ENCODE measurements around the gene CYP46A1.

DNA sequence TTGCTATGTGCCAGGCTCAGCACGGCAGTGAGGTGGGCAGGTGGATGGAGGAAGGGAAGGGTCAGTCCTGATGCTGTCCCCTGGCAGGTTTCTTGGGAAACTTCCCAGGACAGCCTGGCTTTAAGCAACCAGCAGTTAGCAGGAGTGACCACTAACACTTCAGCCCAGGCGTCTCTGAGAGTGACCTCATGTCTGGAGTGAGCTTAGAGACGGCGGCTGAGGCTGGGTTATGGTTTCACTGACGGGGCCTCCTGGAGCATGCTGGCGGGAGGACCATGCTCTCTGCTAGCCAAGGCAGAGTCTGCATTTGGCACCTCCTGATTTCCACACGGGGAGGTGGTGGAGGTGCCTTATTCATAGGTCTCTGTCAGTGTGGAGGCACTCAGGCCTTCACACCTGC is 36.7 kb upstream of the CYP46A1 start:
- TF ChIP-seq, protein P1, sequence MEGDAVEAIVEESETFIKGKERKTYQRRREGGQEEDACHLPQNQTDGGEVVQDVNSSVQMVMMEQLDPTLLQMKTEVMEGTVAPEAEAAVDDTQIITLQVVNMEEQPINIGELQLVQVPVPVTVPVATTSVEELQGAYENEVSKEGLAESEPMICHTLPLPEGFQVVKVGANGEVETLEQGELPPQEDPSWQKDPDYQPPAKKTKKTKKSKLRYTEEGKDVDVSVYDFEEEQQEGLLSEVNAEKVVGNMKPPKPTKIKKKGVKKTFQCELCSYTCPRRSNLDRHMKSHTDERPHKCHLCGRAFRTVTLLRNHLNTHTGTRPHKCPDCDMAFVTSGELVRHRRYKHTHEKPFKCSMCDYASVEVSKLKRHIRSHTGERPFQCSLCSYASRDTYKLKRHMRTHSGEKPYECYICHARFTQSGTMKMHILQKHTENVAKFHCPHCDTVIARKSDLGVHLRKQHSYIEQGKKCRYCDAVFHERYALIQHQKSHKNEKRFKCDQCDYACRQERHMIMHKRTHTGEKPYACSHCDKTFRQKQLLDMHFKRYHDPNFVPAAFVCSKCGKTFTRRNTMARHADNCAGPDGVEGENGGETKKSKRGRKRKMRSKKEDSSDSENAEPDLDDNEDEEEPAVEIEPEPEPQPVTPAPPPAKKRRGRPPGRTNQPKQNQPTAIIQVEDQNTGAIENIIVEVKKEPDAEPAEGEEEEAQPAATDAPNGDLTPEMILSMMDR (IDR thresholded peaks at IDR 0.05; ENCODE audit: insufficient read depth, low read length, poor library complexity, severe bottlenecking) = no peak
- TF ChIP-seq EZH2phosphoT487 (conservative IDR thresholded peaks at IDR 0.05; ENCODE audit: low read length) = no peak

All from SU-DHL-6 (cell line).